Measurements from ENCODE around the gene NIPAL4.

- no peak for TF ChIP-seq CTCF (IDR thresholded peaks at IDR 0.05 in 4 of 5, conservative IDR thresholded peaks at IDR 0.05 in 1 of 5)
- no peak for TF ChIP-seq POLR2A (IDR thresholded peaks at IDR 0.05)
Observed at GRCh38 chr5:157455057-157455456, 5.0 kb upstream of the NIPAL4 start.
